GM12875 (cell line): ENCODE results near the gene NUP210.

Experiments used
- H3K4me3 ChIP-seq: one replicate; pipeline ENCODE4 v1.5.1; 2011; ENCODE audit warnings: low read depth, low read length, control low read depth
- TF ChIP-seq, protein P1 (sequence below): IDR thresholded peaks from 2 replicates; pipeline ENCODE4 v1.5.1; 2011; ENCODE audit warnings: low read depth, mild to moderate bottlenecking, control low read depth, inconsistent platforms, low read length, moderate library complexity, borderline replicate concordance; ENCODE audit not compliant: insufficient read depth

Gene NUP210

DNA sequence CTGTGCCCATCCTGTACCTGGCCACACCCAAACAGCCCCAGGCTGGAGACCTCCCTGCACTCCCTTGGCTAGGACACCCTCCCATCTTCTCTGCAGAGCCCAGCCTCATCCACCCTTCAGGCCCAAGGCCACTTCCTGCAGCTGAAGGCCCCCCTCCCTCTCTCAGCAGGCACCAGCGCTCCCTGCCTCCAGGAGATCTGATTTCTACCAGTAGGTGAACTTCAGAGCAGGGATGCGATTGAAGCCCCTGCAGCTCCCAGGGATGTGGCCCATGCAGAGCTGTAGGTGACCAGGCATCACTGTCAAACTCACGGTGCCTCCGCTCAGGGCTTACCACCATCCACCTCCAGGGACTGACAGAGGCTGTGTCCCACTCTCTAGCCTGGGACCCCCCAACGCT lies 96.3 kb downstream of the NUP210 start:
- TF ChIP-seq, protein P1, sequence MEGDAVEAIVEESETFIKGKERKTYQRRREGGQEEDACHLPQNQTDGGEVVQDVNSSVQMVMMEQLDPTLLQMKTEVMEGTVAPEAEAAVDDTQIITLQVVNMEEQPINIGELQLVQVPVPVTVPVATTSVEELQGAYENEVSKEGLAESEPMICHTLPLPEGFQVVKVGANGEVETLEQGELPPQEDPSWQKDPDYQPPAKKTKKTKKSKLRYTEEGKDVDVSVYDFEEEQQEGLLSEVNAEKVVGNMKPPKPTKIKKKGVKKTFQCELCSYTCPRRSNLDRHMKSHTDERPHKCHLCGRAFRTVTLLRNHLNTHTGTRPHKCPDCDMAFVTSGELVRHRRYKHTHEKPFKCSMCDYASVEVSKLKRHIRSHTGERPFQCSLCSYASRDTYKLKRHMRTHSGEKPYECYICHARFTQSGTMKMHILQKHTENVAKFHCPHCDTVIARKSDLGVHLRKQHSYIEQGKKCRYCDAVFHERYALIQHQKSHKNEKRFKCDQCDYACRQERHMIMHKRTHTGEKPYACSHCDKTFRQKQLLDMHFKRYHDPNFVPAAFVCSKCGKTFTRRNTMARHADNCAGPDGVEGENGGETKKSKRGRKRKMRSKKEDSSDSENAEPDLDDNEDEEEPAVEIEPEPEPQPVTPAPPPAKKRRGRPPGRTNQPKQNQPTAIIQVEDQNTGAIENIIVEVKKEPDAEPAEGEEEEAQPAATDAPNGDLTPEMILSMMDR = no peak

DNA sequence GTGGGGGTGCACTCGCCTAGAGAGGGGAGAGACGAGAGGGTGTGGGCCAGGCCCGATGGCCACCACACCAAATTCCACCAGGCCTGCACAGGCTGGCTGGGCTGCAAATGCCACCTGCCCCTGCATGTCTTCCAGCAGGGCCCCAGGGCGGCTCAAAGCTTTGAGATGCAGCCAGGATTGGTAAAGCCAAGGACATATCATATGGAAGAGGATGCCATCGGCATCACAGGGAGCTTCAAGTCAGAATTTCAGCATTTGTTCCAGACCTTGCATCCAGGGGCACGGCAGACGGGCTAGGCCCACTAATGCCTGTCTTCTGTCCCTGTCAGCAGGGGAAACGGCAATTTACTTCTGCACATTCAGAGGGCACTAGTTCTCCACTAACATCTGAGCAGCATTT lies 97.8 kb downstream of the NUP210 start:
- TF ChIP-seq, protein P1 = no peak
- no peak overlapping the region for H3K4me3 ChIP-seq

More for the DNA sequence above, 96.3 kb downstream of the NUP210 start:
- H3K4me3 ChIP-seq = no peak overlapping the region

DNA sequence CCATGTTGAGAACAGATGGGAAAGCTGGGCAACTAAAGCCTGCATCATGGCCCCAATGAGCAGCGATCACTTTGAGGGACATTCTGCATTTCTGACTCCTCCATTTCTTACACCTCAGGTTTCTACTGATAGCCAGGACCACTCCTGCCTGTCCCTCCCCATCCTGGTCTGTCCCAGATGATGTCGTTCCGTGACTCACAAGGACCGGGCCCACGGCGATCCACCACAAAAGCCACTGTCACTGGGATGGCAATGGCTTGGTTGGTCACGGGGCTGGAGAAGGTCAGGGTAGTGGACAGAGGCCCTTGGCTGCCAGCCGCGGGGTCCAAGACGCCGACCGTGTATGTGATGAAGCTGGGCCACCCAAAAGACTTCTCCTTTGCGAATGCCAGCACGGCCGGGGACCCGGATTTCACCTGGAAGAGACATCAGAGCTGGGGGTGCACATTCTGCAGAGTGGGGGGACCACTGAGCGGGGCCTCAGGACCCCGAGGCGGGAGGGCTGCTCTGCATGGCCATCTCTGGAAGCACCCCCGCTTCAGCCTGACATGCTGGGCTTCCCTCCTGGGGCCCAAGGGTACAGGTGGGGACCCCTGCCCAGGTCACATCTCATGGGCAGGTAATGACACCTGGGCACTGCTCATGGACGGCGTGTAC lies 100.4 kb downstream of the NUP210 start:
- TF ChIP-seq, protein P1 = no peak
- H3K4me3 ChIP-seq = no peak overlapping the region

DNA sequence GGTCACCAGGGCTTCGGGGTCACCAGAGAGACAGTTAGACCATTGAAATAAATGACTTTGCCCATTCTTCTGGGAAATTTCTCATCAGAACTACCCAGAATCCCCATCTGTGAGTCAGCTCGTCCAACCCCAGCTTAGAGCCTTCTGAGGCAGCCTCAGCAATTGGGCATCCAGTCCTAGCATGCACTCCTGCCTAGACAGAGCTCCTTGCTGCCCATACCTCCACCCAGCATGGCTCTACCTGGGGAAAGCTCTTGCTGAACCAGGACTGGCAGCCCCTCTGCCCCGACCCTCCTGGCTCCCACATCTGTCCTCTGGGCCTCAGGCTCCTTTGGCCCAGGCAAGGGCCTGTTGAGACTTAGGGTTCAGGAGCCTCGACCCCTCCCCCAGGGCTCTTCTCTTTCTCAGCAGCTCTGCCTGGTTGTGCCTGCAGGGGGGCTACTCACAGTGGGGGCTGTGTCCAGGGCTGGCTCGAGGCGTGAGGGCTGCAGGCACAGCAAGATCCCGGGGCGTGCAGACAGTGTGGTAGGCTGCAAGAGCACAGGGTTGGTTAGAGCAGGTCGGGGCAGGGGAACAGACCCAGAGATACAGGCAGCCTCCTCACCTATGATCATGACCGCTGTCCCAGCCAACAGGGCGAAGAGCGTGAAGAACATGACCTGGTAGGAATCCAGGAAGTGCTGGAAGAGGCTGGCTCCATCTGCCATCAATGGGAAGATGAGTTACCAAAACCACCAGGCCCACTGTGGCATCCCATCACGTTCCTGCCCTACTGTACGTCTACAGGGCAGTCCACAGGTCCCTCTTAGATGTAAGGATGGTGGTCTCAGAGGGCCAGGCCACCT lies 101.3 kb downstream of the NUP210 start:
- H3K4me3 ChIP-seq = no peak overlapping the region
- TF ChIP-seq, protein P1 = no peak

DNA sequence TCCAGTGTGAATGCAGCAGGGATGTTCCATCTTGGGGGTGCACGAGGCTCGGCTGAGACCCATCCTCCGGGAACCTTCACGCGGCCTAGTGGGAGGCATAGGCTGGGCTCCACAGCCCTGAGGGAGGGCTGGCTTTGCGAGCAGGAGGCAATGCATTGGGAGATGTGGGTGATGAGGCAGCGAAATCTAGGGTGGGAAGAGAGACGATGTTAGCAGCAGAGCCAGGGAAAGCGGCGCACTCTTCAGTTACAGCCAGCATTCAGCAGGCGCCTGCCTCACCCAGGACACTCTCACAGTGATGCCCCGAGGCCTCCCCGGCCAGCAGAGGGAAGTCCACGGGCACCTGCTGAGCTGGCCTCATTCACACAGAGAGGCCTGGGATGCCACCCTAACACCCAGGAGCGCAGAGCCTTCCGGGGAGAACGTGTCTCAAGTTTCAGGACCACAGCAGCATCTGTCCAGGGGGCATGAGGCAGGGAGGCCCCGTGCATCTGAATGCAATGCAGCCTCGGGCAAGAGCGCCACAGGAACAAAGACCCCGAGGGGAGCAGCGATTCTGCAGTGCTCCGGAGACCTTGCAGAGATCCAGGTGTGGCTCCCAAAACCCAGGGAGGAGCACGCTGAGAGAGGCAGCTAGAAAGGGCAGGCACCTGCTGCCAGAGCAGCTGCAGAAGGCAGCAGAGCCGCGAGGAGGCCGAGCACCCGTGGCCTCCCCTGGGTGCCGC lies 102.4 kb downstream of the NUP210 start:
- TF ChIP-seq, protein P1 = no peak
- no peak overlapping the region for H3K4me3 ChIP-seq

DNA sequence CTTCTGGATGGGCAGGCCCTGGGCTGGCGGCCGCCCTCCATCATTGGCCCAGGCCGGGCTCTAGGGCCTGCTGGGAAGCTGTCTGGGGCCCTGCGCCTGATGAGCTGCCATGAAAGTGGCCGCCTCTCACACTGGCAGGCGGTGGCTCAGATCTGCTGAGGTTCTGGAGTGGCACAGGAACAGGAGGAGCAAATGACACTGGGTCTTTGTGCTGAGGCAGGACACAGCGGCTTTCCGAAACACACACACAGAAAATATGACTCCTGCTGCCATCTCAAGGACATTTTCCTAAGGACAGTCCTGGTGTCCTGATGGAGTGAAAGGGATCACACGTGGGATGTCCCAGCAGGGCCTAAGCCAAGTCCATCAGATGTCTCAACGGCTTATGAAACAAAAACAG lies 103.5 kb downstream of the NUP210 start:
- TF ChIP-seq, protein P1 = no peak
- H3K4me3 ChIP-seq = no peak overlapping the region
